Testis (tissue), 2 donors: Measurements from ENCODE around the gene TTC3.

Experiments used
- CTCF ChIP-seq, 3 experiments: fragments of 450-650 bp in 2 of 3; fragments of 200-600 bp in 1 of 3; sonication (generic) in 1 of 3; IDR thresholded peaks; one replicate each; pipeline ENCODE4 v1.5.1; 2016 to 2019; ENCODE audit warnings: antibody characterized with exemption in 3 of 3, mild to moderate bottlenecking in 2 of 3, moderate library complexity in 1 of 3
- POLR2A ChIP-seq: fragments of 450-650 bp; IDR thresholded peaks from one replicate; pipeline ENCODE4 v1.6.1; 2017; ENCODE audit warnings: antibody characterized with exemption, mild to moderate bottlenecking, moderate library complexity

GRCh38 chr21:37202221-37203110, 129.4 kb downstream of the TTC3 start:
- TF ChIP-seq CTCF (IDR thresholded peaks at IDR 0.05) (no peak), POLR2A (no peak)
